ENCODE data around the gene CELF2. TPM values are rescaled to one million over a fixed set of nuclear protein-coding genes. Genes with fewer than 3 reads are reported as not detected.
"Not testable (repeated sequence)": the region's sequence is repeated elsewhere in the genome, so short reads cannot be mapped to it uniquely, and the experiment has no call there.

Gene CELF2
- total RNA-seq, 1 experiment from 2014 or later: 0.07 TPM

DNA sequence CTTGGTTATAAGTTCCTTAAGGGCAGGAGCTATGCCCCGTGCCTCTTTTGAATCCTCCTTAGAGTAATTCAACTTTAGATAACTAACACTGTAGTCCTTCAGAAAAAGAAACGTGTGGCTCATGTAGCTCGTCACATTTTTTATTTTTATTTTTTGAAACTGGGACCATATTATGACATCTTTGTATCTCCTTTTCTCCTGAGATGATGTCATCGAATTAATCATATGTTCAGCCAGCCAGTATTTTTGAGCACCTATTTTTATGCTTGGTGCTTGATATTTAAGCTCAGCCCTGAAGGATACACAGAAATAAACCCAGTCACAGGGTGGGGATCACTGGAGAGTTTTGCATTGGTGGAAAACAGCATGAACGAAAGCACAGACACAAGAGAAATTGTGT is 22.6 kb upstream of the CELF2 start:
- H3K27ac Mint-ChIP-seq (ENCODE audit: low read depth, unreplicated experiment): no peak overlapping the region
- CTCF ChIA-PET: no interaction called here
- H3K27me3 Mint-ChIP-seq (ENCODE audit: insufficient read depth, unreplicated experiment): no peaks in the 10 kb centered on the region
- TF ChIP-seq, protein P1, sequence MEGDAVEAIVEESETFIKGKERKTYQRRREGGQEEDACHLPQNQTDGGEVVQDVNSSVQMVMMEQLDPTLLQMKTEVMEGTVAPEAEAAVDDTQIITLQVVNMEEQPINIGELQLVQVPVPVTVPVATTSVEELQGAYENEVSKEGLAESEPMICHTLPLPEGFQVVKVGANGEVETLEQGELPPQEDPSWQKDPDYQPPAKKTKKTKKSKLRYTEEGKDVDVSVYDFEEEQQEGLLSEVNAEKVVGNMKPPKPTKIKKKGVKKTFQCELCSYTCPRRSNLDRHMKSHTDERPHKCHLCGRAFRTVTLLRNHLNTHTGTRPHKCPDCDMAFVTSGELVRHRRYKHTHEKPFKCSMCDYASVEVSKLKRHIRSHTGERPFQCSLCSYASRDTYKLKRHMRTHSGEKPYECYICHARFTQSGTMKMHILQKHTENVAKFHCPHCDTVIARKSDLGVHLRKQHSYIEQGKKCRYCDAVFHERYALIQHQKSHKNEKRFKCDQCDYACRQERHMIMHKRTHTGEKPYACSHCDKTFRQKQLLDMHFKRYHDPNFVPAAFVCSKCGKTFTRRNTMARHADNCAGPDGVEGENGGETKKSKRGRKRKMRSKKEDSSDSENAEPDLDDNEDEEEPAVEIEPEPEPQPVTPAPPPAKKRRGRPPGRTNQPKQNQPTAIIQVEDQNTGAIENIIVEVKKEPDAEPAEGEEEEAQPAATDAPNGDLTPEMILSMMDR (IDR thresholded peaks at IDR 0.05; ENCODE audit: unreplicated experiment): no peak
- POLR2A ChIA-PET: interaction anchor here (1.4 kb wide), 1 partner anchor 23 kb away, joined by 3 read pairs; no protein-coding TSS in a partner anchor
- DNase-seq (ENCODE audit: unreplicated experiment): no peak
- no peaks in the 10 kb centered on the region for H3K9me3 Mint-ChIP-seq (ENCODE audit: unreplicated experiment)
- H3K4me1 Mint-ChIP-seq (ENCODE audit: insufficient read depth, unreplicated experiment): no peaks in the 10 kb centered on the region
- H3K4me3 Mint-ChIP-seq (ENCODE audit: unreplicated experiment): no peak overlapping the region
- BruUV-seq (replicated peaks): no TSS peak
- intact Hi-C loops (cut with micrococcal nuclease): no loop called here
- no peaks in the 10 kb centered on the region for H3K36me3 Mint-ChIP-seq (ENCODE audit: insufficient read depth, unreplicated experiment)

DNA sequence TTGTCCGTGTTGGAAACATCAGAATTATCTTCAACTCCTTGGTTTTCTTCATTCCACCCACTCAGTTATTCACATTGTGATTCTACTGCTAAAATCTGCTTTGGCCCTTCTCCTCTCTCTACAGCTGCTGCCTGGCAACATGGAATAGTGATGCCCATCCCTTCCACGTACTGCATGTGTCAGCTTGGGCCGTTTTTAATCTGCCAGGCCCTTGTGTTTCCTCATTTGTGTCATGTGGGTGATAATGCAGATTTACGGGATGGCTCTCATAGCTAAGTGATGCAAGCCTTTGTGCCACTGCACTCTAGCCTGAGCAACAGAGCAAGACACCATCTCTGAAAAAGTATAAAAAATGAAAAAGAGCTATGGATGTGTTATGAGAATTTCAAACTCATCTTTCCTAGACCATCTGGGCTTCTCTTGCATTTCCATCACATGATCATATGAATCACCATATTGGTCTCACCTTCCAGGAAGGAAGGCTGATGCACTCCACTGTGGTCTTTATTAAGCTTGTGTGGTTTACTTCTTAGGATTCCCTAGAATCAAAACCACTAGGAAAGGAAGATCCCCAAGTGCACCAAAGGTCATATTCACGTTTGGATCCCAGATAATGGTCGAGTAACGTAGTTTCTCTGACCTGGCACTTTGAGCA is 20.6 kb upstream of the CELF2 start:
- H3K27me3 Mint-ChIP-seq (ENCODE audit: insufficient read depth, unreplicated experiment): no peaks in the 10 kb centered on the region
- ChIA-PET POLR2A (no interaction called here), CTCF (no interaction called here)
- BruUV-seq (replicated peaks): no TSS peak
- no peak overlapping the region for H3K27ac Mint-ChIP-seq (ENCODE audit: low read depth, unreplicated experiment)
- no peaks in the 10 kb centered on the region for H3K4me1 Mint-ChIP-seq (ENCODE audit: insufficient read depth, unreplicated experiment)
- no peak overlapping the region for H3K4me3 Mint-ChIP-seq (ENCODE audit: unreplicated experiment)
- intact Hi-C loops (cut with micrococcal nuclease): no loop called here
- no peaks in the 10 kb centered on the region for H3K36me3 Mint-ChIP-seq (ENCODE audit: insufficient read depth, unreplicated experiment)
- TF ChIP-seq, protein P1 (IDR thresholded peaks at IDR 0.05; ENCODE audit: unreplicated experiment): no peak
- H3K9me3 Mint-ChIP-seq (ENCODE audit: unreplicated experiment): no peaks in the 10 kb centered on the region
- no peak for DNase-seq (ENCODE audit: unreplicated experiment)

DNA sequence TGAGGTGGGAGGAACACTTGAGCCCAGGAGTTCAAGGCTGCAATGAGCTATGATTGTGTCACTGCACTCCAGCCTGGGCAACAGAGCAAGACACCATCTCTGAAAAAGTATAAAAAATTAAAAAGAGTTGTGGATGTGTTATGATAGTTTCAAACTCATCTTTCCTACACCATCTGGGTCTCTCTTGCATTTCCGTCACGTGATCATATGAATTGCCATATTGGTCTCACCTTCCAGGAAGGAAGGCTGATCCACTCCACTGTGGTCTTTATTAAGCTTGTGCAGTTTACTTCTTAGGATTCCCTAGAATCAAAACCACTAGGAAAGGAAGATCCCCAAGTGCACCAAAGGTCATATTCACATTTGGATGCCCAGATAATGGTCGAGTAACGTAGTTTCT is 18.2 kb upstream of the CELF2 start:
- POLR2A ChIA-PET: interaction anchor here (0.7 kb wide), 1 partner anchor 521 kb away, joined by 3 read pairs; no protein-coding TSS in a partner anchor
- H3K4me3 Mint-ChIP-seq (ENCODE audit: unreplicated experiment); DNase-seq (ENCODE audit: unreplicated experiment); H3K9me3 Mint-ChIP-seq (ENCODE audit: unreplicated experiment); intact Hi-C loops (cut with micrococcal nuclease); H3K27me3 Mint-ChIP-seq (ENCODE audit: insufficient read depth, unreplicated experiment); BruUV-seq (replicated peaks); H3K4me1 Mint-ChIP-seq (ENCODE audit: insufficient read depth, unreplicated experiment); H3K27ac Mint-ChIP-seq (ENCODE audit: low read depth, unreplicated experiment); H3K36me3 Mint-ChIP-seq (ENCODE audit: insufficient read depth, unreplicated experiment): not testable (repeated sequence)
- CTCF ChIA-PET: interaction anchor here (0.6 kb wide), 1 partner anchor 899 kb away, joined by 3 read pairs; no protein-coding TSS in a partner anchor

DNA sequence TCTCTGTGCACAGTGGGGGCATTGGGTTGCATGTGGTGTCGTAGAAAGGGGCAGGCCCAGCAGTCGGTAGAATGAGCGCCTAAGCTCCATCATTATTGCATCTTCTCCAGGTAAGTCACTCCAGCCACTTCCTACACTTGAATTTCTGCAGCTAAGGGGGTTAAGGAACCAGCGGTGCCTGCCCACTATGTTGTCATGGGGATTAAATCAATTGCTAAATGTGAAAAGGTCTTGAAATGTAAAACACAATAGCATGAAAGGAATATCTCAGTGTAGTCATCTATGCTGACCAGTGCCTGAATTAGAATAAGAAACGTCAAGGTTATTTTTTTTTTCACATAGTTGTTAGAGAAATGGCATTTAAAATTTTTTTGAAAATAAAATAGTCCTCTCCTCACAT is 15.2 kb upstream of the CELF2 start:
- H3K36me3 Mint-ChIP-seq (ENCODE audit: insufficient read depth, unreplicated experiment): no peaks in the 10 kb centered on the region
- intact Hi-C loops (cut with micrococcal nuclease): no loop called here
- no peaks in the 10 kb centered on the region for H3K9me3 Mint-ChIP-seq (ENCODE audit: unreplicated experiment)
- no TSS peak for BruUV-seq (replicated peaks)
- H3K4me3 Mint-ChIP-seq (ENCODE audit: unreplicated experiment): no peak overlapping the region
- ChIA-PET POLR2A (no interaction called here), CTCF (no interaction called here)
- H3K27me3 Mint-ChIP-seq (ENCODE audit: insufficient read depth, unreplicated experiment): peaks cover 17% of the 10 kb centered on the region
- no peak for DNase-seq (ENCODE audit: unreplicated experiment)
- H3K4me1 Mint-ChIP-seq (ENCODE audit: insufficient read depth, unreplicated experiment): no peaks in the 10 kb centered on the region
- TF ChIP-seq, protein P1 (IDR thresholded peaks at IDR 0.05; ENCODE audit: unreplicated experiment): no peak
- H3K27ac Mint-ChIP-seq (ENCODE audit: low read depth, unreplicated experiment): no peak overlapping the region

Measured in MCF 10A (cell line).